Lower lobe of right lung (tissue), 2 donors: Measurements from ENCODE around the gene TMEM178B. TPM values are rescaled to one million over a fixed set of nuclear protein-coding genes. Genes with fewer than 3 reads are reported as not detected.

Experiments used
- ATAC-seq, 2 donors: fragments of 200-7000 bp; cut with Tn5 transposase; one replicate each; pipeline ENCODE4 v1.9.1; 2020 to 2022; ENCODE audit warnings: mild to moderate bottlenecking in 2 of 2, moderate library complexity in 2 of 2
- DNase-seq: peaks from one replicate; pipeline ENCODE4 v3.0.0-alpha.2; 2020
- H3K27ac ChIP-seq: fragments of 200-600 bp; one replicate; pipeline ENCODE4 v1.8.0; 2022
- H3K27me3 ChIP-seq: fragments of 200-600 bp; one replicate; pipeline ENCODE4 v1.8.0; 2022; ENCODE audit warnings: low read depth
- H3K36me3 ChIP-seq: fragments of 200-600 bp; one replicate; pipeline ENCODE4 v1.8.0; 2022; ENCODE audit warnings: mild to moderate bottlenecking
- H3K4me1 ChIP-seq: fragments of 200-600 bp; one replicate; pipeline ENCODE4 v1.8.0; 2022
- H3K4me3 ChIP-seq: fragments of 200-600 bp; one replicate; pipeline ENCODE4 v1.8.0; 2022; ENCODE audit warnings: mild to moderate bottlenecking
- H3K9me3 ChIP-seq: fragments of 200-600 bp; one replicate; pipeline ENCODE4 v1.8.0; 2022
- CTCF ChIP-seq: fragments of 200-600 bp; IDR thresholded peaks from one replicate; pipeline ENCODE4 v1.8.0; 2022; ENCODE audit warnings: antibody characterized with exemption, mild to moderate bottlenecking
- intact Hi-C: fragments of 100-400 bp; cut with DNase I; formaldehyde crosslinking; loops from one replicate; pipeline ENCODE4 v1.11.0; 2022
- total RNA-seq: library from RNA; stranded (reverse); fragmentation: NEBNext Ultra II Directional; extraction: Animal tissue kit (Norgen Biotek cat#: 25700); gene quantifications from one replicate; pipeline ENCODE4 v1.2.1, GENCODE V29; 2021
- donor health status: DM: no; HTN: yes; CAD: no; lungs with severe emphysema.

TMEM178B gene
- total RNA-seq, 1 donor from 2014 or later, result 0.18 TPM

DNA sequence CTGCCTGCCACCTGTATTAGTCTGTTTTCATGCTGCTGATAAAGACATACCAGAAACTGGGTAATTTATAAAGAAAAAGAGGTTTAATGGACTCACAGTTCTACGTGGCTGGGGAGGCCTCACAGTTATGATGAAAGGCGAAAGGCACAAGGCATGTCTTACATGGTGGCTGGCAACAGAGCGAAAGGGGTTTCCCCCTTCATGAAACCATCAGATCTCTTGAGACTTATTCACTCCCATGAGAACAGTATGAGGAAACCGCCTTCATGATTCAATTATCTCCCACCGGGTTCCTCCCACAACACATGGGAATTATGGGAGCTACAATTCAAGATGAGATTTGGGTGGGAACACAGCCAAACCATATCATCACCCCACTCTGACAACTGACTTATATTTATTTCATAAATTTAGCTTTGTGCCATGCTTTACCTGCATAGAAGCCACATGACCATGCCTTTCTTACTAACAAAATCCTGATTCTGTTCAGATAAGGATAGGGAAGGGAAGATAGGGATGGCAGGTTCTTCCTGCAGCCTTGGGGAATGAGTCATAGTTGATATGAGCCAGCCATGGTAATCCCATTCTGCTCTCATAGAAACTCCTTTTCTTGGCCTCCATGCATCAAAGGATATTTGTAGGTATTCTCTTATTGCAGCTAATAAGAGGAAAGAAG, 286.0 kb downstream of the TMEM178B start:
- ATAC-seq (no peak), DNase-seq (no peak)
- H3K9me3 ChIP-seq, result no peaks in the 10 kb centered on the region
- no peak overlapping the region for H3K27ac ChIP-seq
- no peak overlapping the region for H3K4me3 ChIP-seq
- TF ChIP-seq CTCF, result no peak
- H3K36me3 ChIP-seq, result no peaks in the 10 kb centered on the region
- intact Hi-C loops, result no loop called here
- H3K4me1 ChIP-seq, result no peaks in the 10 kb centered on the region
- H3K27me3 ChIP-seq, result no peaks in the 10 kb centered on the region

DNA sequence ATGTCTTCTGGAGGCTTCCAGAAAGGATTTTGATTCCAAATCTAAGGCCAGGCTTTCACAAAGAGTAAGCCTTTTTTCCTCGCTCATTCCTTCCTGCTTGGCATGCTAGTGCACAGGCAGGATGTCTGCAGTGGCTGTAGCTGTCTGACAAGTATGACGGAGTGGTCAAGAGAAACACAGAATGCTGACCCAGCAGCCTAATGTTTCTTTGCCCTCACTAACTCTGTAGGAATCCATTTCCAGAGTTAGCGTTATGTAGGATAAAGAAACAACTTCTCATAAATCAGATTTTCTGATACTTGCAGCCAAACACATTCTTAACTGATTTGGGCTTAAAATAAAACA, 286.5 kb downstream of the TMEM178B start:
- H3K27ac ChIP-seq, result no peak overlapping the region
- no peak for ATAC-seq
- DNase-seq, result no peak
- no peak for TF ChIP-seq CTCF
- H3K9me3 ChIP-seq, result no peaks in the 10 kb centered on the region
- no peaks in the 10 kb centered on the region for H3K36me3 ChIP-seq
- no peaks in the 10 kb centered on the region for H3K4me1 ChIP-seq
- no peak overlapping the region for H3K4me3 ChIP-seq
- no peaks in the 10 kb centered on the region for H3K27me3 ChIP-seq
- intact Hi-C loops, result no loop called here

DNA sequence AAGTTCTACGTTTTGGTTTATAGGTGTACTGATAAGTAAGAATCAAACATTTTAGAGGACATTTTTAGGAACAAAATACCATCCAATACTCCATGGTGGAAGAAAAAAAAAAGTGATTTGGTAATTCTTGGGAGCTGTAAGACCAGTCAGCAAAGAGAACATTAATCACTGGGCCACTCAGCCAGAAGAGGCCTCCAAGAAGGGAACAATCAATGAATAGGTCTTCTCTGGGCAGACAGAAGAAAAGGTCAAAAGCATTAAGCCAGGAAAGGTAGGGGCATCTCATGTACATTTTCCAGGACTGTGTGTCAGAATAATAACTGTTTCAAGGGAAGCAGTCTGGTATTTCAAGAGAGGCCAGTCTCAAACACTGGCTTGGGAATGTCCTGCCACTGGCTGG, 286.9 kb downstream of the TMEM178B start:
- TF ChIP-seq CTCF, result no peak
- H3K27me3 ChIP-seq, result no peaks in the 10 kb centered on the region
- H3K4me1 ChIP-seq, result no peaks in the 10 kb centered on the region
- no peak for ATAC-seq
- intact Hi-C loops, result no loop called here
- no peak for DNase-seq
- H3K4me3 ChIP-seq, result no peak overlapping the region
- no peak overlapping the region for H3K27ac ChIP-seq
- no peaks in the 10 kb centered on the region for H3K36me3 ChIP-seq
- H3K9me3 ChIP-seq, result no peaks in the 10 kb centered on the region

DNA sequence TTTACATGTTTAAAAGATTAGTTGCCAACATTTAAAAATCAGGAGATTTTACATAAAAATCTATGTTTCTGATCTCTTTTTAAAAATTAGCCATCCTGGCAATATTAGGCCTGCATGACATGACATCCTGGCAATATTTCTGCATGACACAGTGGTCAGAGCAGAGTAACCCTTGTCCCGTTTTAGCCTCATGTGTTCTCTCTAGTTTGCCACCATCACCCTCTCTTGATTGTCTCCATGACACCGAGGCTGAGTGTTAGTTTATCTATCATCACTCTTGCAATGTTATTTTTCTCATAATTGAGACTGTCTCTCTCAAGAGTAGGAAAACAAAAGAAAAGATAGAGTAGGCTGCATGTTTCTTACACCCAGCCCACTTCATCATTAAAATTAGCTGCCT, 287.6 kb downstream of the TMEM178B start:
- Histone ChIP-seq H3K4me1 (no peaks in the 10 kb centered on the region), H3K27me3 (no peaks in the 10 kb centered on the region), H3K4me3 (no peak overlapping the region), H3K36me3 (no peaks in the 10 kb centered on the region), H3K27ac (no peak overlapping the region), H3K9me3 (no peaks in the 10 kb centered on the region)
- TF ChIP-seq CTCF, result no peak
- DNase-seq (no peak), ATAC-seq (no peak)
- intact Hi-C loops, result no loop called here

DNA sequence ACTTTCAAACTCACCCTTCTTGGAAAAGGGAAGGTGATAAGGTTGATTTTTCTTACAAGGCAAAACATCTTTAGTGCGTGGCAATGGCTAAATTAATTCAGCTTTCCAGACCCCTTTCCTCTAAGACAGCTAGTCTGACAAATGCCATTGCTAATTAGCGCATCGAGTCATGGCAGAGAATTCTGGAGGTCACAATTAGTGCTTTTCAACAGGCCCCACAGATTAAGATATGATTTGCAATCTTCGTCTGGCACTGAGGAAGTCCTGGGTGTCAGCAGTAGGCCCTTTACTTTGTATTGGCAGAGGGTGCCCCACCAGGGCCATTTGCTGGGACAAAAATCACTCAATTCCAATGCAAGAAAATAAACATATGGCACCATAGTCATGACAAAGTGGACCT, 288.1 kb downstream of the TMEM178B start:
- Histone ChIP-seq H3K9me3 (no peaks in the 10 kb centered on the region), H3K4me3 (no peak overlapping the region), H3K27me3 (no peaks in the 10 kb centered on the region), H3K27ac (no peak overlapping the region), H3K36me3 (no peaks in the 10 kb centered on the region), H3K4me1 (no peaks in the 10 kb centered on the region)
- ATAC-seq (no peak), DNase-seq (no peak)
- no peak for TF ChIP-seq CTCF
- intact Hi-C loops, result no loop called here
